HG03342 (cell line): ENCODE measurements around the gene ARRB1.

Experiments used
- ATAC-seq: cut with Tn5 transposase; IDR thresholded peaks from one replicate; pipeline ENCODE4 v1.9.1; 2021; ENCODE audit warnings: mild to moderate bottlenecking, moderate library complexity; ENCODE audit not compliant: unreplicated experiment

The ARRB1 gene

GRCh38 chr11:75262961-75263852, 88.3 kb downstream of the ARRB1 start:
- no peak for ATAC-seq

DNA sequence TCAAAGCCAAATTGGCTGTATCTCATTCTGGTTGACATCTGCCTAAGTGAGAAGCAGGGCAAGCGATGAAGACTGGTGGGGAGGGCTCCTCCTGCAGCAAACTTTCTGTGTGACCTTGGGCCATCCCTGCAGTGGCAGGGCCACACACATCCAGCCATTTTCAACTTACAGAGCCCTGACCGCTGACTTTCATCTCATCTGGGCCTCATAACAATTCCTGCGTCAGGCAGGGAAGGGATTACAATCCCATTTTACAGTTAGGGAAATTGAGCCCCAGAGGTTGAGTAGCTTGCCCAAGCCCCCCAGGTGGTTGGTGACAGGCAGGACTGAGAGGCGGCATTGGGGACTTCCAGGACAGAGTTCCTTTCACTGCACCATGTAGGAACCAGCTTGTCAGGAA, 89.0 kb downstream of the ARRB1 start:
- no peak for ATAC-seq

DNA sequence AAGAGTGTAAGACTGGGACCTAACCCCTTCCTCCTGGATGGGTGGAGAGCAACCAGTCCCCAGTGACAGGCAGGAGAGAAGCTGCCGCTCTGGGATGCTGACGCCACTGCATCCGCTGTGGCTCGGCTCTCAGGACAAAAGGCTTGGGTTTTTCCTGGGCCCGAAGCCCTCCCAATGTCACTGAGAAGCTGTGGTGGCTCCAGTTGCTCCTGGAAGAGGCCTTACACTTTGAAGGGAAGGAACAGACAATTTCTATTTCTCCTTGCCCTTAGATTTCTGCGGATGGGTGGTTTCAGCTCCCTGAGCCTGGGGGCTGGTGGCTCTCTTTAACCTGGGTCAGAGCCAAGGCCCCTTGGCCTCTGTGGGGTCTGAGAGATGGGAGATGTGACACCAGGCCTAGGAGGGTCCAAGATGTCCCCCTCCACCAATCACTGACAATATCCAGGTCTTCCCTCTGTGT, 89.5 kb downstream of the ARRB1 start:
- no peak for ATAC-seq

- no peak for ATAC-seq
Measured at GRCh38 chr11:75260396-75261170, 90.9 kb downstream of the ARRB1 start.

DNA sequence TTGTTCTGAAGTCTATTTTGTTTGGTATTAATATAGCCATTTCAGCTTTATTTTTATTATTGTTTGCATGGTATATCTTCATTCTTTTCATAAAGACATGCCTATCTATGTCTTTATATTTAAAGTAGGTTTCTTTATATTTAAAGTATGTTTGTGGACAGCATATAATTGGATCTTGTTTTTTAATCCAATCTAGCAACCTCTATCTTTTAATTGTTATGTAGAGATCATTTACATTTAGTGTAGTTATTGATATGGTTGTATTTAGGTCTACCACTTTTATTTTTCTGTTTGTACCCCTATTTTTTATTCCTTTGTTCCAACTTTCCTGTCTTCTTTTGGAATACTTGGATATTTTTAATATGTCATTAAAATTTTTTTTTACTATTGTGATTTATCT, 97.1 kb downstream of the ARRB1 start:
- ATAC-seq, result no peak

DNA sequence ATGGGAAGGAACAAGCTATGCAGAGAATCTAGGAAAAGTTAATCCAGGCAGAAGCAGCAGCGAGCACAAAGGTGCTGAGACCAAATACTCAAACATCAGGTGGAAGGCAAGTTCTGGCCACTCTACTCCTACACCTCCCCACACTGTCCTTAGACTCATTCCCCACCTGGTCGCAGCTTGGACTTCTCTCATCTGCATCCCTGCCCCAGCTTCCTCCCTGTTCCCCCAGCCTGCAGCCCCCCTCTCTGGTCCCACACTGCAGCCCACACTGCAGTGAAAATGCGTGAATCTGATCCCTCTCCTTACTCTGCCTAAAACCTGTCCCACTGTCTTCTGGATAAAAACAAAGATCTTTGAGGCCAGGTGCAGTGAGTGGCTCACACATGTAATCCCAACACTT, 101.8 kb downstream of the ARRB1 start:
- ATAC-seq, result no peak

GRCh38 chr11:75248924-75249256, 102.6 kb downstream of the ARRB1 start:
- no peak for ATAC-seq

DNA sequence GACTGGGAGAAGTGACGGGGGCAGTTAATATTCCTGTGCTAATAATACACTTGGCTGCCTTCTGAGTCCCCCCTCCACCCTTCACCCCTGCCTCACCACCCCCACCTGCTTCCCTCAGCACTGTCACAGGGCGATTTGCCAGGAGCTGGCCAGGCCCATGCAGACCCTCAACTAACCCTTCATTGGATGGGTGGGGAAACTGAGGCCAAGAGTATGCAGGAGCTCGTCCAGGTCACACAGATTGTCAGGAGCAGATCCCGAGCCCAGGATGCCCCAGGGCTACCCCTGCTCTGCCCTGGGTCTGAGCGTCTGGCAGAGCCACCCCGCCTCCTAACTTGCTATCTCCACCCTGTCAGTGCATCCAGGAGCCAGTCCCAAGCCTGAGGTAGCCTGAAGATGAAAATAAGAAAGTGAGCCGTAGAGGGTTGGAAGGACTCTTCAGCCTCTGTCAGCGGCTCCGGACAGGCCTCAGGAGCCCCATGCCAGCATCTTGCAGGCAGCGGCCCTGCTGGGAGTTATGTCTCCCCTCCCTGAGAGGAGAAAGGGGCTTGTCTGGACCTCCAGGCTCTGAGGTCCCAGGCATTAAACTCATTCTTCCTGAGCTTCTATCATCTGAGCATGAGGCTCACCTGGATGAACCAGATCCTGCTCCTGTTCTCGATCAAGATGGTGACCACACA, 104.7 kb downstream of the ARRB1 start:
- no peak for ATAC-seq

GRCh38 chr11:75246006-75246670, 105.3 kb downstream of the ARRB1 start:
- ATAC-seq, result no peak

DNA sequence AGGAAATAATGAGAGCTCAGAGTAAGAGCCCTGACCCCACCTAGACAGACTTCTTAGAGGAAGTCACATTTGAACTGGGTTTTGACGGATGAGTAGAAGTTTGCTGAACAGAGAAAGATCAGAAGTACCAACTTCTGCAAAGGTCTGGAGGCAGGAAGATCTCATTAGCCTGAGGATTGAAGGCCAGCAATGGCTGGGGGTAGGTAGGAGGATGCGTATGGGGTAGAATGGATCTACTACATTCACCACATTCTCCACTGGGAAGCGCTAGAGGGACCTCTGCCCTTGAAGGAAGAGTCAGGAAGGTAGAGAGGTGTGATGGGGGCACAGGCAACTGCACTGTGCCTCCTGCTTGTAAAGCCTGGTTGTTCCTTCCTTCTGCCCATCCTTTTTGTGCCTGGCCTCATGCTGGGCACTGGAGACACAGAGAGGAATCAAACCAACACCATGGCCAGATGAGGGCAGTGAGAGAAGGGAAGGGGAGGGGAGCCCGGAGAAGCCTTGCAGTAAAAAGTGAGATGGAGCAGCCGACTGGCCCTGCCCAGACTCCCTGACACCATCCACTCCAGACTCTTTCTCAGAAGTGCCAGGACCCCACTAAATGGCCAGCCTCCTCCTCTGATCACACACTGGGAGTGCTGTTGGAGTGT, 106.0 kb downstream of the ARRB1 start:
- no peak for ATAC-seq

DNA sequence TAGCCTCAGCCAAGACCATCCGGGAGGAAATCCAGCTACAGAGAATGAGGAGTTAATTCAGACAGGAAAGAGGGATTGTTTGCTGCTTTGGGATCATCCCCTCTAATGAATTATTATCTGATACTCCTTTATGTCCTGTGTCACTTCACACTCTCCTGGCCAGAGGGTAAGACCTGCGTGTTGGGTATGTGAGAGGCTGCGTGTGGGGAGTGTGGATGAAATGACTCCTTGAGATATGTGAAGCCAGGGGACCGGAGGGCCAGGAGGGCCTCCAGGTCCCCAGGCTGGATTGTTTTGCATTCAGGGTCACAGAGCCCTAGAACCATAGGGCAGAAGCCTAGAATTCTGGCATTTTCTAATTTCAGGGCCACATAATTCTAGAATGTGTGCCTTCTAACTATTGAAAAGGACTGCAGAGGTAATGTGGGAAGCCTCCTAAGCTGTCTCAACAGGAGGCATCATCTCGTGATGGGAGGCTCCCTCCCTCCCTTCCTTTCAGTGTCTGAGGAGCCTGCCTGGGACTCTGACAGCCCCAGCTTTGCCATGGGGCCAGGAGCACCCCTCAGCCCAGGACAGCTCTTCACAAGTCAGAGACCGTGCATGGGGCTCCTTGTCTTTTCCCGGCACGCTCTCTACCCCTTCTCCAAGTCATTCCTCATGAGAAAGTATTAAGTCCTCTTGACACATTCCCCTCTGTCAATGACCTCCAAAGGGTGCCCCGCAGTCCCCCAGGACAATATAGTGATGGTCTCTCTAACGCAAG, 107.2 kb downstream of the ARRB1 start:
- no peak for ATAC-seq

DNA sequence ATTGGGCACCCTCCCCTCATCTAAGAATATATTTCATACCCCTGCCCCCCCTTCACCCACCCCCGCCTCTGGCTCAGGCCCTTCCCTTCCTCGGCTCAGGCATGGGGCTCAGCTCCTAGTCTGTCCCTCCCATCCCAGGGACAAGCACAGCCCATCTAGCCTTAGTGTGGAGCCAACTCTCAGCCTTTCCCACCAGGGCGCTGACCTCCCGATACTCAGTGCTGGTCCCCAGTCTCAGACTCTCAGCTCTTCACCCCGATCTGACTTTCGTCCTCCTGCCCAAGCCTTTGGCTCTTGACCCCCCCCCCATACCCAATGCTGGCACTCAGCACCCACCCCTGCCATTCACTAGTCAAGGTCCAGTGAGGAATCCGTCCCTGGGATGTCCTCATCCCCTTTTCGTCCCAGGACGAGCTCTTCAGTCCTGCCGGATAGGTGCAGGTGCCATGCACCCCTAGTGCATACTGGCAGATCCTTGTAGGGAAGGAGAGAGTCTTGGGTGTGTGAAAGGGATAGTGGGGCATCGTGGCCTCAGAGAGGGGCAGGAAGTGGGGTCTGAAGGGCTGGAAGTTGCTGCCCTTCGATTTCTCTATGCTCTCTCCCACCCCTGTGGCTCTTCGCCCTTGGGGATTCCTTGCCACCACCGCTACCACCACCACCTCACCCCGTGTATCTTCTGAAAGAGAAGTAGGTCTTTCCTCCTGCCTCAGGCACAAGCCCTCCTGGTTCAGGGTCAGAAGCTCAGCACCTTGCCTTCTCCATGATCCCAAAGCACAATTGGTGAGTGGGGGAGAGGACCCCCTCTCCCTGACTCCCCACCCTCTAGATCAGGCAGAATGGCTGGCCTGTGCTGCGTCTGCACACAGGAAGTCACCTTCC, 108.5 kb downstream of the ARRB1 start:
- ATAC-seq, result no peak

- no peak for ATAC-seq
Measured at GRCh38 chr11:75241906-75242644, 109.4 kb downstream of the ARRB1 start.

- ATAC-seq, result peak; percentile 75
Measured at GRCh38 chr11:75241036-75241905, 110.2 kb downstream of the ARRB1 start.

- no peak for ATAC-seq
Measured at GRCh38 chr11:75240311-75241035, 111.0 kb downstream of the ARRB1 start, which contains the start of gene TPBGL. Gene TPBGL (plus strand): TSS chr11:75240774. CDS start chr11:75241050, 276 bp downstream.

DNA sequence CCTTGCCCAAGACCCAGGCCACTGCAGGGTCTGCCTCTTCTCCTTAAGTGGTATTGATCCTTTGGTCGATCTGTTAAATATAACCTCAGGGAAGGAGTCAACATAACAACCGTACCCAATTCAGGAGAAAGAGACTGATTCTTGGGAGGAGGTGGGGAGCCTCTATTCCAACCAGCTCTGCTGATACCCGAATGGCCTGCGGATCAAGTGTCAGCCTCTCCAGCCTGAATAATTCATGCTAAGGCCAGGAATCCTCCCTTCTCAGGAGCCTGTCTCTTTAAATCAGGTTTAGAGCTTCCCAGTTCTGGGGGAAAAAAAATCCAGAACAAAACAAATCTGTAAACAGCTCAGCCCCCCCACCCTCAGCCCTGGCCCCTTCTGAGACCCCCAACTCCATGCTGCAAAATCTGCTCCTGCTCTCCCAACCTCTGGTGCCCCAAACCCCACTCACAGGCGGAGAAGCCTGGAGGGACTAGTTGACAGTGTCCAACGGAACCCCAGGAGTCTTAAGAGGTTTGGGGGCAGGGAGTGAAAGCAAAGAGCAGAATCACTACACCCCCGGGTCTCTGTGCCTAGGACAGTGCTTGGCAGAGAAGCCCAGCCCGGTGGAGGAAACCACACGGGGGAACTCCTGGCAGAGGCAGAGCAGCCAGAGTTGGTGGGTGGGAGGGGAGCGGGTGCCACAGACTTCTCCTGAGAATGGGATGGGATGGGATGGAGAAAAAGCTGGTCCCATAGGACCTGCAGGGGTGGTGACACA, 111.8 kb downstream of the ARRB1 start:
- no peak for ATAC-seq
